ENCODE measurements around the gene LOXHD1.

Gene LOXHD1

GRCh38 chr18:46478796-46479195 lies 178.2 kb downstream of the LOXHD1 start:
- no peak for DNase-seq (ENCODE audit: low read depth)

- DNase-seq (ENCODE audit: low read depth), result no peak
Observed at GRCh38 chr18:46477425-46478011, 179.5 kb downstream of the LOXHD1 start.

GRCh38 chr18:46475390-46475752 lies 181.6 kb downstream of the LOXHD1 start:
- DNase-seq (ENCODE audit: low read depth), result no peak

GRCh38 chr18:46474487-46475389 lies 182.3 kb downstream of the LOXHD1 start:
- no peak for DNase-seq (ENCODE audit: low read depth)

GRCh38 chr18:46471809-46472498 lies 185.1 kb downstream of the LOXHD1 start:
- DNase-seq (ENCODE audit: low read depth), result no peak

- DNase-seq (ENCODE audit: low read depth), result no peak
Observed at GRCh38 chr18:46470714-46471113, 186.3 kb downstream of the LOXHD1 start.

- no peak for DNase-seq (ENCODE audit: low read depth)
Observed at GRCh38 chr18:46469186-46469915, 187.7 kb downstream of the LOXHD1 start.

GRCh38 chr18:46468426-46469180 lies 188.4 kb downstream of the LOXHD1 start:
- DNase-seq (ENCODE audit: low read depth), result no peak

- no peak for DNase-seq (ENCODE audit: low read depth)
Observed at GRCh38 chr18:46466234-46467160, 190.5 kb downstream of the LOXHD1 start.

GRCh38 chr18:46464926-46465655 lies 191.9 kb downstream of the LOXHD1 start:
- no peak for DNase-seq (ENCODE audit: low read depth)

GRCh38 chr18:46462523-46462922 lies 194.5 kb downstream of the LOXHD1 start:
- no peak for DNase-seq (ENCODE audit: low read depth)

GRCh38 chr18:46461993-46462392 lies 195.0 kb downstream of the LOXHD1 start:
- DNase-seq (ENCODE audit: low read depth), result no peak

GRCh38 chr18:46460754-46461153 lies 196.3 kb downstream of the LOXHD1 start:
- DNase-seq (ENCODE audit: low read depth), result no peak

GRCh38 chr18:46459789-46460455 lies 197.1 kb downstream of the LOXHD1 start:
- no peak for DNase-seq (ENCODE audit: low read depth)

GRCh38 chr18:46458472-46458871 lies 198.5 kb downstream of the LOXHD1 start:
- no peak for DNase-seq (ENCODE audit: low read depth)

GRCh38 chr18:46456691-46457090 lies 200.3 kb downstream of the LOXHD1 start:
- no peak for DNase-seq (ENCODE audit: low read depth)

GRCh38 chr18:46452820-46453219 lies 204.2 kb downstream of the LOXHD1 start:
- DNase-seq (ENCODE audit: low read depth), result no peak

- DNase-seq (ENCODE audit: low read depth), result no peak
Observed at GRCh38 chr18:46449499-46449898, 207.5 kb downstream of the LOXHD1 start.

- no peak for DNase-seq (ENCODE audit: low read depth)
Observed at GRCh38 chr18:46449033-46449432, 208.0 kb downstream of the LOXHD1 start.

All from stimulated activated CD8-positive, alpha-beta memory T cell treated with anti-CD3 and anti-CD28 coated beads, Interleukin-12 subunit alpha, Interleukin-12 subunit beta, amount 100 ng/mL, for 4 hours (primary cell).